Measurements from ENCODE around the gene SUN1.
A peak's percentile ranks its signal among the peaks of the same experiment; 100 is the strongest.
"Not testable (repeated sequence)": the region's sequence is repeated elsewhere in the genome, so short reads cannot be mapped to it uniquely, and the experiment has no call there.

SUN1 gene

DNA sequence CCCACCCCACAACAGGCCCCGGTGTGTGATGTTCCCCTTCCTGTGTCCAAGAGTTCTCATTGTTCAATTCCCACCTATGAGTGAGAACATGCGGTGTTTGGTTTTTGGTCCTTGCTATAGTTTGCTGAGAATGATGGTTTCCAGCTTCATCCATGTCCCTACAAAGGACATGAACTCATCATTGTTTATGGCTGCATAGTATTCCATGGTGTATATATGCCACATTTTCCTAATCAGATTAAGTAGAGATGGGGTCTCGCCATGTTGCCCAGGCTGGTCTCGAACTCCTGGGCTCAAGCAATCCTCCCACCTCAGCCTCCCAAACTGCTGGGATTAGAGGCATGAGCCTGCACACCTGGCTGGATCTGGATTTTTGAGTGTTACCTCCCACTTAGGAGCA, 28.5 kb upstream of the SUN1 start:
- not testable (repeated sequence) for DNase-seq

DNA sequence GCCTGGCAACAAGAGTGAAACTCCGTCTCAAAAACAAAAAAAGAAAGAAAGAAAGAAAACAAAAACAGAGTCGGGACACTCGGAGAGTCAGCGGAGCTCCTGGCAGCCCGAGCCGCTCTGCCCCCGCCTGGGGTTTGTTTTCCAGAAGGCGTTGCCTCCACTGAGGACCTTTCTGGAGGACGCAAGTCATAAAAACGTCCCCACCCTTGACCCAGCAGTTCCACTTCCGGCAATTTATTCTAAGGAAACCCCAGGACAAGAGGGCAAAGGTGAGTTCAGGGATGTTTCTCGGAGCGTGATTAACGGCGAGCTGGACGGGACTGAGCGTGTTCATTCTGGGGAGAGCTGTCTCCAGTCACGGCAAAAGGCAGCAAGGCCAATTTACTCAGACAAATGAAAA, 27.0 kb upstream of the SUN1 start:
- no peak for DNase-seq

DNA sequence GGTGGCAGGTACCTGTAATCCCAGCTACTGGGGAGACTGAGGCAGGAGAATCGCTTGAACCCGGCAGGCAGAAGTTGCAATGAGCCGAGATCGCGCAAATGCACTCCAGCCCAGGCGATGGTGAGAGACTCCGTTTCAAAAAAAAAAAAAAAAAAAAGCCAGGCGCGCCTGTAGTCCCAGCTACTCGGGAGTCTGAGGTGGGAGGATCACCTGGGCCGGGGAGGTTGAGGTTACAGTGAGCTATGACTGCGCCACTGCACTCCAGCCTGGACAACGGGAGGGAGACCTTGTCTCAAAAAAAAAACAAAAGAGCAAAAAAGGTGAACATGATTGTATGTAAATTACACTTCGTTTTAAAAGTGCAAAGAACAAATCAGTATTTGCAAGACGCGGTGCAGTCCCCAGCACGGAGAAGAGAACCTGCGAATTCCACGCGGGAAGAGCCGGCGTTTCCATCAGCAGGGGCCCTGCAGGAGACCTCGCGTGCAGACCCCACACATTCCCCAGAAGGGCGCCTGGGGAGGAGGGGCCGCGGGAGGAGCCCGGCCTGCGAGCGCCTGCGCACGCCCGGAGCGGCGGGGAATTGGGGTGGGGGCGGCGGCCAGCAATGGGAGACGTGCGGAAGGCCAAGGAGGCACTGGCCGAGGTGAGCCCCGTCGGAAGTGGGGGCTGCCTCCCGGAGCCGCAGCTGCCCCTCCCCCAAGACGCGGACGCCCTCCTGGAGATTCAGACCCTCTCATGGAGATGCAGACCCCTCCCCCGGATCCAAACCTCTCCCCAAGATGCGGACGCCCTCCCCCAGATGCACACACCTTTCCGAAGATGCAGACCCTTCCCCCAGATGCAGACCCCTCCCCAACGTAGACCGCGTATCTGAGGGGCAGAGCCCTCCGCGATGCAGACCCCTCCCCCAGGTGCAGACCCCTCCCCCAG, 16.7 kb upstream of the SUN1 start:
- peak; percentile 10 to 16 for DNase-seq

DNA sequence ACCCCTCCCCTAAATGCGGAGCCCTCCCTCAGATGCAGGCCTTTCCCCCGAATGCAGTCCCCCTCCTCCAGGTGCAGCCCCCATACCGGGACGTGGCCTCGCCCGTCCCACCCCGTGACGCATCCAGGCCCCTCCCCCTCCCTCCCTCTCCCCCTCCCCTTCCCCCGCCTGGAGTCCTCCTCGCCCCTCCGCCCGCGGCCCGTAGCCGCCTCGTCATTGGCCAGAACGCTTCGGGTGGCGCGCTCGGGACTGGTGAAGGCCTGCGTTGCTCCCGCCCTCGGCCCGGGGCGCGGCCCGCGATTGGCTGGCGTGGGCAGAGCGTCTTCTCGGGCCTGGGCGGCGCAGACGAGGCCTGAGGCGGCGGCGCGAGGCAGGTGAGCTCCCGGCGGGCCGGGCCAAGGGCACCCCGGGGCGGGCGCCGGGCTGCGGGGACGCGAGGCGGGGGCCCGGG, 16.0 kb upstream of the SUN1 start:
- peak; percentile 93 to 94 for DNase-seq

DNA sequence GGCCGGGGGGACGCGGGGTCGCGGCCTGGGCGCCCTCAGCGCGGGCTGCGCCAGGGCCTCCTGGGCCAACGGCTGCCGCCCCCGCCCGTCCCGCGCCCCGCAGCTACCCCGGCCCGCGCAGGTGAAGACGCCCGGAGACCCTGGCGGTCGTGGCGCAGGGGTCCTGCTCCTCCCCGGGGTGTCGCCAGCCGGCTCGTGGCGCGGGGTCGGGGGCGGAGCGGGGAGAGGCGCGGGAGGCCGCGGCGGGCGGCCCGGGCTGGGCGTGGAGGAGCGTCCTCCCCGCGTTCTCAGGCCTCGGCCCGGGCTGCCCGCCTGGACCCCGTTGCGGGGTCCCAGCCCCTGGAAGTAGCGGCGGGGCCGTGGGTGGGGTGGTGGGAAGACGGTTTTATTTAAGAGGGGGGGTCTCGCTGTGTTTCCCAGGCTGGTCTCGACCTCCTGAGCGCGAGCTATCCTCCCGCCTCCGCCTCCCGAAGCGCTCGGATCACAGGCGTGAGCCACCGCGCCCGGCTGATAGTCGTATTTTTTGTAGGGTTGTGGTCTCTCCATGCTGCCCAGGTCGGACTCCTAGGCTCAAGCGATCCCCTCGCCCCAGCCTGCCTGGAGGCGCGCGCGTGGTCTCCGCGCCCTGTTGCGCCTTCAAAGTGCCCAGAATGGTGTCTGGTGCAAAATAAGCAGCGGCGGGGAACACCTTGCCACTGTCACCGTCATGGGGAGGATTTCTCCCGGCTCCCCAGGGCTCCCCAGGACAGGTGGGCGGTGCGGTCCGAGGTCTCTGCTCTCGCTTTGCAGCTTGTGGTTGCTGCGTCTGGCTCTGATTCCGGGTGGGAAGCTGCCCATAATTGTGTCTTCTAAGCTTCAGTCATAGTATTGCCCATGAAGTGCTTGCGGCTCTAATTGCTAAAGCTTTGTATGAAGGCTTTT, 15.3 kb upstream of the SUN1 start:
- peak; percentile 31 to 36 for DNase-seq

DNA sequence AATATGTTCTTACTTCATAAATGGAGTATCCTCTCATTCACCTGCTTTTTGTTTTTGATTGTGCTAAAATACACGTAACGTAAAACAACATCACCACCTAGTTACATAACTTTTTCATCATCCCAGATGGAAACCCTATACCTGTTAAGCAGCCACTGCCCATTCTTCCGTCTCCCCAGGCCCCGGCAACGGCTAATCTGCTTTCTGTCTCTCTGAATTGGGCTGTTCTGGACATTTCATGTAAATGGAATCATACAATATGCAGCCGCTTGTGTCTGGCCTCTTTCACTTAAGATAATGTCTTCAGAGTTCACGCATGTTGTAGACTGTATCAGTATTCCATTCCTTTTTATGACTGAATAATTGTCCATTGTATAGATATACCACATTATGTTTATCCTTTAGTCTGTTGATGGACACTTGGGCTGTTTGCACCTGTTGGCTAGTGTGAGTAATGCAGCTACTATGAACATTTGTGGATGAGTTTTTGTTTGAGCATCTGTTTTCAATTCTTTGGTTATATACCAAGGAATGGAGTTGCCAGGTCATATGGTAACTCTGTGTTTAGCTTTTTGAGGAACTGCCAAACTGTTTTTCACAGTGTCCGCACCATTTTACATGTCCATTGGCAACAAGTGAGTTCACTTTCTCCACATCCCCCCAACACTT, 14.1 kb upstream of the SUN1 start:
- DNase-seq = no peak

DNA sequence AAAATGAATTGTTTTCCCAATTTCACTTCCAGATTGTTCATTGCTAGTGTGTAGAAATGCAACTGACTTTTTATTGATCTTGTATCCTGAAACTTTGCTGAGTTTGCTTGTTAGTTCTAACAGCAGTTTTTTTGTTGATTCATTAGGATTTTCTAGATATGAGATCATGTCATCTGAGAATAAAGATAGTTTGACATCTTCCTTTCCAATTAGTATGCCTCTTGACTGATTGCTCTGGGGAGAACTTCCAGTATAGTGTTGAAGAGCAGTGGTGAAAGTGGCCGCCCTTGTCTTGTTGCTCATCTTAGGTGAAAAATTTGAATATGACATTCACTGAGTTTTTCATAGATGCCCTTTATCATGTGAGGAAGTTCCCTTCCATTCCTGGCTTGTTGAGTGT, 11.9 kb upstream of the SUN1 start:
- DNase-seq = no peak

DNA sequence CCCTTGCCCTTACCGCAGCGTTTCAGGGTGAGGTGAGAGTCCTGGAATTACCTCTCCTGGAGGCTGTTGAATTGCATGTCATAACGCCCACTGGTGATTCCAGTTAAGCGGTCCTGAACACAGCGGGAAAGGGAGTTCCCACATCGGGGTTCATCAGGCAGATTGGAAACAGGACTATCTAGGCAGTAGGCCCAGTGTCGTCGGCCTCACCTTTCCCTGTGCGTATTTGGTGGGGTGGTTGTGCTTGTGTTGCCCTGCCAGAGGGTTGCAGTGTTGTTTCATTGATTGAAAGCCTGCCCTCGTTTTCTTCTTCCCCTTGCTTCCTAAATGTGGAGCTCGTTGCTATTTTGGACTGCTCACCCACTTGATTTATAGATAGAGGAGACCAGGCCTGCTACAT, 10.6 kb upstream of the SUN1 start:
- no peak for DNase-seq

DNA sequence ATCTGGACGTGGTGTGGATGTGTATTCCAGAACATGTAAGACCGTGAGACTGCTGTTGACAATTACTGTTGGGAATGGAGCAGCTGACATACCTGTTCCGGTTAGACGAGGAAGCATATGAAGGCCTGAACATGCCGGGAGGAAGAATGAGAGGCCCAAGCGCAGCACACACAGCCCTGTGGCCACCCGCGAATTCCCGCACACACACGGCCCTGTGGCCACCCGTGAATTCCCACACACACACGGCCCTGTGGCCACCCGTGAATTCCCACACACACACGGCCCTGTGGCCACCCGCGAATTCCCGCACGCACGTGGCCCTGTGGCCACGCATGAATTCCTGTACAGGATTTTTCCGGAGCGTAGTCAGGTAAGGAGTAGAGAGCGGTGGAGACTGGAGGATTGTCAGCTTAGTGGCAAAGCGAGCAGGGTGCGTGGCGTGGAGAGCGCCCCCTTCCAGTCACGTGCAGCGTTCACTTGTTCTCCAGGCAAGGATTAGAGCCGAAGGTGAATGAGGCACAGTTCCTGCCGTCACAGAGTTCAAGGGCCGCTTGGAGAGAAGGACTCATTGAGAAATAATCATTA, 9.5 kb upstream of the SUN1 start:
- DNase-seq = no peak

DNA sequence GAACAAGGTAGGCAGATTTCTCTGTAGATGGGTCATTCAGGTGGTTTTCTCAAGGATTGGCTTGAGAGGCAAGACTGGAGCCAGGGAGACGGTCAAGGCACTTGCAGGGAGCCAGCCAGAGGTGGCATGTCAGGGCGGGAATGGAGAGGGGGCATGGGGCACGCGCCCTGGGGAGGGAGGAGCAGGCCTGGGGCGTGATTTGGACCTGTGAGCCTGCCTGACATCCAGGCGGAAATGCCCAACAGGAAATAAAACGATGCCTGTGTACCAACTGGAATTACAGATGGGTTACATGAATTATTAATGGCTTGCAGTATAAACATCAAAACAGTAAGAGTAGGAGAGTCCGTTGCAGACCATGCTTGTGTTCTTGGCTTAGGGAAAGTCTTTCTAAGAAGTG, 8.6 kb upstream of the SUN1 start:
- DNase-seq = no peak

DNA sequence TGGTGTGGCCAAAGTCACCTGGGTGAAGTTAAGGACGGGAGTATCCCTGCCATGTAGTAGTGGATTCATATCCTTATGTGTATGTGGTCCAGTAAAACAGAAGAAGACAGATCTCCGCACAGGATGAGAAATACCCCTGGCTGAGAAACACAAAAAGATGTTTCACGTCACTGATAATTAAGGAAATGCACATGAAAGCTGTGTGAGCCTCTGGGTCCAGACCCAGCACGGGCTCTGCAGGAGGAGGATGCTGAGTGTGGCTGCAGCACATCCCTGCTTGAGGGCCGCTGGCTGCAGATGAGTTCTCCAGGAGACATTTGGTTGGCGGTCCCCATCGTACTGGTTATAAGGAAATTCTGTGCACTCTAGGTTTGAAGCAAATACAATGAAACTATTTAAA, 8.2 kb upstream of the SUN1 start:
- DNase-seq = no peak

DNA sequence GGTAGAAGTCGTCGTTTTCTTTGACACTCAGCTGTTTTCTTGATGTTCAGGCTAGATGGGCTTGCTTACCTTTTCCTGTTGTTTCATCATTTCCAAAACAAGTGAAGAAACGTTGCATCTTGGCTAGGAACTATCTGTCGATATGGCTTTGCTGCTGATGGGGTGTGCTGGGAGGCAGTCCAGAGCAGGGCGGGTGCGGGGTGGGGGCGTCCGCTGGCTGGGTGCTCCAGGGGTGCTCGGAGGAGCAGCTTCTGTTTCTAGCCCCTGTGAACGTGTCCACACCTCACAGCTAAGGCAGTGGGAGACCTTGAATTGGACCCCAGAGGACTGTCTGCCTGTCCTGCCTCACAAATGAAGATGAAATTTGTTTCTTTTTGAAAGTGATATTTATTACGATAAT, 7.6 kb upstream of the SUN1 start:
- DNase-seq = no peak

DNA sequence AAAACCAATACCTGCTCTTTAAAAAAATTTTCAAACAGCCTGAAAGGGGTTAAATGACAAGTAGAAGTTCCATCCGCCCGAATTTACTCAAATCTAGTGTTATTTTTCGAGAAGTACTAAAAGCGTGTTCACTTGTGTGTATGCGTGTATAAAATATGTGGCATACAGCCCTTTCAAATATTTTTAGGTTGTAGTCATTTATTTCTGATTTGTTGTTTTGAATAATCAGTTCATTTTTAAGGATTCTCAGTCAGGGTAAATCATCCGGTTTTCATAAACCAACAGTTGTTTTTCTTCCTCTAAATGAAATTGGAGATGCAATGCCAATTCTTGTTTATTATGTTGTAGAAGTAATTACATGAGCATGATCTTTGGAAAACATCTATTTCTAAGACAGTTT, 6.9 kb upstream of the SUN1 start:
- DNase-seq = no peak

DNA sequence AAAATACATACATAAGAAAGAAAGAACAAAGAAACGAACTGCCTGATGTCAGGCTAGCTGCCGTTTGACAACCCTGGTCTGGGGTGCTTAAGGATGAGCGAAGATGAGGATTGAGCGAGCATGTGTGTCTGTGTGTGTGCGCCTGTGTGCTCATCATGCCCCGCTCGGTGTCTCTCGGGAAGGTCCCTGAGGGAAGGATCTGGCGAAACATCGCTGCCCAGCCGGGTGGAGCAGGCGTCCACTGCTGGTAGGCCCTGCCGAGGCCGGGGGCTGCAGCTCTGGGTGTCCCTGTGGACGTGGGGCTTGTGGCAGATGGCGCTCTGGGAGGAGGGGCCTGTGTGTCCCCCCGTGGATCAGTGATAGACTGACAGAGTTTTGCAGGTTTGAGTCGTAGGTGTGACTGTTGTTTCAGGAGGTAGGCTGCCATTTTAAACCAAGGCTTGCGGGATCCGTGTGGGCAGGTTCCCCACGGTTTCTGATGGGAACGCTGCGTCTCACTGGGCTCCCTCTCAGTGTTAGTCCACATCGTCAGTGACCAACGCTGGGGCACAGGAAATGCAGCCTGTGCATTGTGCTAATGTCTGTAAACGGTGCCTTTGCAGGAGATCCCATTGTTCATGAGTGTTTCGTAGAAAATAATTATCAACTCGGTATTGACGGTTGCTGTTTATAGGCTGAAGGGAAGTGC, 5.9 kb upstream of the SUN1 start:
- no peak for DNase-seq

DNA sequence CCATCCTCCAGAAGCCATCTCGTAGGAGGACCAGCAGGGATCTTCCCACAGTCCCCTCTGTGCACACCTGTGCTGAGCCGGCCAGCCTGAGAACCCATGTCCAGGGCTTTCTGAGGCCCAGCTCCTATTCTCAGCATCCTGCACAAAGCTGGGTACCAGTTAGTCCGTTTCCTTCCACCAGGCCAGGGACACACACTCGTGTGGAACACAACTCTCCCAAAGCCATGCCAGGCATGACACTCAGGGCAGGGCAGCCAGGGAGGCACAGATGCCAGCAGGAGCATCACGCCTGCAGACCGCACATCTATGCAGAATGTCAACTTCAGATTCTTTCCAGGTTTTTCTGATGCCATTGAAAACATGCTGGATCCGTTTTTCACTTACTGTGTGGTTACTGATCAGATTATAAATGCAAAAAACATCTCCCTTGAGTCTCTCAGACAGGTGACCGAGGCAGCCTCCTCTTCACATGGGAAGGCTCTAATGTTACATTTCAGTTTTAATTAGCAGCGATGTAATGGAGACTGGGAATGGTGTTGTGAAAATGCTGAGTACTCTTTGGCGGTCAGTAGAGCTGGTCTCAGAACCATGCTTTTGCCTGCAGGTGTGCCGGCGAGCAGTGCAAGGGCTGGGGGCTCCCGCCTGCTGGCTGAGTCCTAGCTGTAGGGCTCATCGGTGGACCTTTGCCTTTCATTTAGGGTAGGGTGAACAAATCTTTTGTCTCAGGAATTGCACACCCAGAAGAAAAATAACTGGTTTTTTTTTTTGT, 3.3 kb upstream of the SUN1 start:
- no peak for DNase-seq

DNA sequence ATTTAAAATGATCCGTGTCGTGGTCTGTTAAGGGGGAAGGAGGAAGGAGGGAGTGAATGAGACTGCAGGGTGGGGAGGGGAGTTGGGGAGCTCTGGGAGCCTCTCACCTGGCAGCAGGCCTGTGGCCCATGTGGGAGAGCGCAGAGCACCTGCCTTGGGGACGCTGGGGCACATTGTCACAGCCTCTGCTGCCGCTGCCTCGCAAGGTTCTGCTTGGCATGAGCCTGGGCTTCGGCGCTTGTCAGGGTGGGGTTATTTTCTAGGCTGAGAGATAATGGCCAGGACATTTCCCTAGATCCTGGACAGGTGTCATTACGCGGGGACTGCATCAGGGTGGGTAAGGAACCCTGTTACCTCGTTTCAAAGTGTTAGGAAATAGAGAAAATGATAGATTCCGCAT, 2.2 kb upstream of the SUN1 start:
- no peak for DNase-seq

DNA sequence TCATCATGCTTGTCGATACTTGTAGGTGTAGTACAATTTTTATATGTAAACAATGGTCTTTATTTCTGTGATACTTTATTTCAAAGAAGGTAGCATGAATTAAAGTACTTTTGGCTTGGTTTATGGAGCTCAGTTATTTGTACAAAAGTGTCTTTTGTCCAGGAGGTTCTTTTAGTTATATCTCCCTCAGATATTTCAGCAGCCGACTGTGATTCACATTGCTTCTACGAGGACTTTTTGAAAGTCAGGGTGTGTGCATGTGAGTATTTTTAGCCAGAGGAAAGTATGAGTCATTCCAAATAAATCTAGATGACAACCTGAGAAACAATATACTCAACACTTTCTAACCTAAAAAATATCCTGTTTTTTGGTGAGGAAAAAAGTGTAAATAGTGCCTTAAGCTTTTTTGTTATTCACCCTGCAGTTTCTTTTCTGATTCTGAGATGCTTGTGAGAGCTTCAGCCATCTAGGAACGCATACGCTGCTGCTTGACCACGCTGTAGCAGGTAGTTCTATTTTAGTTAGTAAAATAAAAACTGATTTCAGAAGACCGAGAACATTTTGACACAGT, 595 bp upstream of the SUN1 start:
- DNase-seq = no peak

DNA sequence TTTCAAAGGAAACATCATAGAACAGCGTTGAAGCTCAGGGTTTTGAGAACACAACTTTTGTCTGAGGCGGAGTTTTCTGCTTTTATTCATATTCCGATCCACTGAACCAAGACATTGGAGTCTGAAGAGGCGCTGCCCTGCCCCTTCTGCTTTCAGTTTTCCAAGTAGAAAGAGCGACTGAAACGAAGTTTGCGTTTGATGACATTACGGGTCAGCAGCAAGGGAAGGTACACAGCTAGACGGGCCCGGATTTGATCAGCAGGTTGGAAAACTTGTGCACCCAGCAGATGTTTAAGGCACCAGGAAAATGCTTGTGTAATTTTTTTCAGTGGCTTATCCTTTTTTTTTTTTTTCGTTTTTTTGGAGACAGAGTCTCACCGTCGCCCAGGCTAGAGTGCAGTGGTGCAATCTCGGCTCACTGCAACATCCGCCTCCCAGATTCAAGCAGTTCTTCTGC, 720 bp downstream of the SUN1 start:
- no peak for DNase-seq

DNA sequence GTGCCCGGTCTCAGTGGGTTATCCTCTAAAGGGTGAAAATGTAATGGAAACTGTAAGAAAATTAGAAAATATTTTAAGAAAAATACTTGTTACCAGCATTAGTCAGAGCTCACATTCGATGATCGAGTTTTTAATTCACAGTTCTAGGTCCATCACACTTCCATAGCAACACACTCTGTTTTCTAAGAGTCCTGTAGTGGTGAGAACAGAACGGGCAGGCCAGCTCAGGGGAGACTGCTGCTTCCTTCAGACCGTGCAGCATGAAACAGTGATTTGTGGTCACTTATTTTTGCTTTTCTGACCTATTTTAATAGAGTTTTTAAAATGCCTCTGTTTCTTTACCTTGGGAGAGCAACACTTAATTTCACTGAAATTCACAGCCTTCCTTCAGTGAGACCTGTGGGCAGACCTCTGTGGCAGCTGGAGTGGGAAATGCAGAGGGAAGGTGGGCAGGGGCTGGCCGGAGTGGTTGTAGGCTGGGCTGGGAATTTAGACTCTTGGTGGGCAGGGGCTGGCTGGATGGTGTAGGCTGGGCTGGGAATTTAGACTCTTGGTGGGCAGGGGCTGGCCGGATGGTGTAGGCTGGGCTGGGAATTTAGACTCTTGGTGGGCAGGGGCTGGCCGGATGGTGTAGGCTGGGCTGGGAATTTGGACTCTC, 1.5 kb downstream of the SUN1 start:
- DNase-seq = no peak

DNA sequence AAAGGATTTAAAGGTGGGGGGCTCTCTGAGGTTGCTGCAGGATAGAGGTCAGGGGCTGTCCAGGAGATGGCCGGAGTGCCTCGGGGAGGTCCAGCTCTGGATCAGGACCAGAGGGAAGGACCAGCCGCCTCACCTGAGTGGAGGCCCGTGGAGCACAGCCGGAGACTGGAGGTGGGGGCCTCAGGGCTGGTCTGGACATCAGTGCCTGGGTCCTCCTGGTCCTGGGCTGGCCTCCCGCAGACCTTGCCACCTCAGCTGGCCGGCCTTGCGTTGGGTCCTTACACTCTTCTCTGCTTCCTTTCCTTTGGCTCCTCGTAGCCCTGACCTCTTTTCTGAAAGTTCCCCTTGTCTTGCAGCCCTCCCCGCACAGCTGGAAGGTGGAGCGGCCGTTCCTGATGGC, 2.0 kb downstream of the SUN1 start:
- DNase-seq = no peak
